H1 (cell line): ENCODE data around the gene VGF. TPM values are rescaled to one million over a fixed set of nuclear protein-coding genes. Genes with fewer than 3 reads are reported as not detected.

ENCODE experiments used
- CTCF ChIA-PET: fragments of 300-600 bp; sonication (Branson Sonifier 250); formaldehyde crosslinking; loops from one replicate; lab custom pipeline; 2021; ENCODE audit not compliant: partially characterized antibody; lab: Charles Lee
- POLR2A ChIA-PET: fragments of 300-600 bp; sonication (Branson Sonifier 250); formaldehyde crosslinking; loops from one replicate; lab custom pipeline; 2021; ENCODE audit warnings: inconsistent platforms; ENCODE audit not compliant: partially characterized antibody; lab: Charles Lee
- DNase-seq, 2 experiments: peaks; one replicate each; pipeline versions ENCODE4 v3.0.0 to v3.0.0-alpha.2; 2010 to 2022; ENCODE audit warnings: low spot score in 2 of 2, low read depth in 1 of 2, mixed read lengths in 1 of 2
- FAIRE-seq: peaks from 2 replicates; lab custom pipeline; 2011; peaks lifted over from hg19 to GRCh38; lab: Jason Lieb, UNC
- H2AFZ ChIP-seq: 2 replicates; pipeline ENCODE4 v1.8.1; 2012; ENCODE audit warnings: low read length, inconsistent platforms
- H2AK5ac ChIP-seq: 2 replicates; pipeline ENCODE4 v1.6.1; 2013; ENCODE audit warnings: low read depth, low read length
- H2BK120ac ChIP-seq: replicated peaks from 2 replicates; pipeline ENCODE3; 2013; ENCODE audit warnings: low read depth, low read length, inconsistent platforms
- H2BK12ac ChIP-seq: 2 replicates; pipeline ENCODE4 v1.6.1; 2013; ENCODE audit warnings: low read depth, low read length
- H2BK15ac ChIP-seq: 2 replicates; pipeline ENCODE4 v1.6.1; 2013; ENCODE audit warnings: low read length
- H2BK20ac ChIP-seq: 2 replicates; pipeline ENCODE4 v1.6.1; 2013; ENCODE audit warnings: low read length
- H2BK5ac ChIP-seq: 2 replicates; pipeline ENCODE4 v1.6.1; 2013; ENCODE audit warnings: low read depth, low read length
- H3K14ac ChIP-seq: 2 replicates; pipeline ENCODE4 v1.6.1; 2013; ENCODE audit warnings: inconsistent platforms; ENCODE audit not compliant: insufficient read length
- H3K18ac ChIP-seq: 2 replicates; pipeline ENCODE4 v1.6.1; 2013; ENCODE audit warnings: low read length; ENCODE audit errors: extremely low read depth
- H3K23ac ChIP-seq: 2 replicates; pipeline ENCODE4 v1.6.1; 2013; ENCODE audit warnings: inconsistent platforms; ENCODE audit not compliant: insufficient read length
- H3K23me2 ChIP-seq: 2 replicates; pipeline ENCODE4 v1.6.1; 2013; ENCODE audit warnings: low read depth, low read length
- H3K27ac ChIP-seq: 2 replicates; pipeline ENCODE4 v1.6.1; 2011; ENCODE audit warnings: low read depth, low read length, inconsistent platforms
- H3K27me3 ChIP-seq, 4 experiments: replicated peaks in 1 of 4; 1 replicate in 1 of 4; 2 replicates in 3 of 4; pipeline versions ENCODE4 v1.6.1 to v1.8.1; 2011 to 2013; ENCODE audit warnings: low read length in 3 of 4, mild to moderate bottlenecking in 3 of 4, inconsistent platforms in 2 of 4, mixed read lengths in 2 of 4, moderate library complexity in 1 of 4; ENCODE audit not compliant: control insufficient read depth in 3 of 4, insufficient read depth in 3 of 4; ENCODE audit errors: extremely low read depth in 1 of 4
- H3K36me3 ChIP-seq, 4 experiments: 2 replicates each; pipeline versions ENCODE4 v1.6.1 to v1.8.1; 2011 to 2013; ENCODE audit warnings: mild to moderate bottlenecking in 4 of 4, low read length in 3 of 4, moderate library complexity in 2 of 4, control low read depth in 1 of 4, inconsistent platforms in 1 of 4; ENCODE audit not compliant: insufficient read depth in 4 of 4, control insufficient read depth in 2 of 4
- H3K4ac ChIP-seq: replicated peaks from 2 replicates; pipeline ENCODE3; 2013; ENCODE audit warnings: low read length, low read depth, mixed read lengths, inconsistent platforms; ENCODE audit not compliant: insufficient read length
- H3K4me1 ChIP-seq, 4 experiments: replicated peaks in 1 of 4; 1 replicate in 1 of 4; 2 replicates in 3 of 4; pipeline versions ENCODE4 v1.6.1 to v1.8.1; 2011 to 2013; ENCODE audit warnings: low read length in 3 of 4, inconsistent platforms in 2 of 4, mixed read lengths in 1 of 4; ENCODE audit not compliant: insufficient read depth in 4 of 4, control insufficient read depth in 3 of 4
- H3K4me2 ChIP-seq, 2 experiments: 2 replicates each; pipeline versions ENCODE4 v1.6.1 to v1.8.1; 2011 to 2013; ENCODE audit warnings: low read depth in 2 of 2, low read length in 2 of 2, control low read depth in 1 of 2, inconsistent platforms in 1 of 2, mild to moderate bottlenecking in 1 of 2; ENCODE audit not compliant: insufficient read depth in 1 of 2
- H3K4me3 ChIP-seq, 4 experiments: fragments of 200-600, 300-600 bp in 1 of 4; sonication (generic), shearing (Covaris generic), sonication (Bioruptor Twin) in 1 of 4; 2 replicates each; pipeline versions ENCODE4 v1.5.1 to v1.8.1; 2011 to 2016; ENCODE audit warnings: low read length in 4 of 4, low read depth in 3 of 4, control low read depth in 2 of 4, inconsistent platforms in 2 of 4, mild to moderate bottlenecking in 2 of 4, mixed read lengths in 1 of 4, moderate library complexity in 1 of 4; ENCODE audit not compliant: insufficient read depth in 2 of 4; ENCODE audit errors: extremely low read depth in 1 of 4
- H3K56ac ChIP-seq: replicated peaks from 2 replicates; pipeline ENCODE3; 2013; ENCODE audit warnings: low read depth, mild to moderate bottlenecking, mixed read lengths, low read length, inconsistent platforms; ENCODE audit not compliant: insufficient read length
- H3K79me1 ChIP-seq: 2 replicates; pipeline ENCODE4 v1.6.1; 2013; ENCODE audit warnings: low read depth, low read length, control low read depth
- H3K79me2 ChIP-seq, 2 experiments: 2 replicates each; pipeline versions ENCODE4 v1.6.1 to v1.8.1; 2012 to 2013; ENCODE audit warnings: low read length in 2 of 2, mild to moderate bottlenecking in 2 of 2, inconsistent platforms in 1 of 2; ENCODE audit not compliant: insufficient read depth in 2 of 2, control insufficient read depth in 1 of 2
- H3K9ac ChIP-seq, 4 experiments: replicated peaks in 1 of 4; 1 replicate in 1 of 4; 2 replicates in 3 of 4; pipeline versions ENCODE4 v1.6.1 to v1.8.1; 2011 to 2013; ENCODE audit warnings: low read depth in 3 of 4, low read length in 3 of 4, control low read depth in 2 of 4, mild to moderate bottlenecking in 2 of 4, moderate library complexity in 2 of 4, inconsistent platforms in 1 of 4; ENCODE audit errors: extremely low read depth in 1 of 4
- H3K9me3 ChIP-seq, 2 experiments: 2 replicates each; pipeline versions ENCODE4 v1.6.1 to v1.8.1; 2012 to 2013; ENCODE audit warnings: mild to moderate bottlenecking in 2 of 2, moderate library complexity in 2 of 2, control low read depth in 1 of 2, inconsistent platforms in 1 of 2, low read depth in 1 of 2, low read length in 1 of 2, mixed read lengths in 1 of 2; ENCODE audit not compliant: insufficient read depth in 2 of 2
- H4K20me1 ChIP-seq, 2 experiments: replicated peaks in 1 of 2; 2 replicates each; pipeline versions ENCODE3 to v1.8.1; 2011 to 2013; ENCODE audit warnings: inconsistent platforms in 2 of 2, low read length in 2 of 2, mild to moderate bottlenecking in 1 of 2; ENCODE audit not compliant: insufficient read depth in 2 of 2, control insufficient read depth in 1 of 2
- H4K5ac ChIP-seq: 2 replicates; pipeline ENCODE4 v1.6.1; 2013; ENCODE audit warnings: low read length, low read depth, mixed read lengths, inconsistent platforms; ENCODE audit not compliant: insufficient read length
- H4K8ac ChIP-seq: 2 replicates; pipeline ENCODE4 v1.8.0; 2013; ENCODE audit warnings: mild to moderate bottlenecking, moderate library complexity, low read length, inconsistent platforms; ENCODE audit not compliant: insufficient read depth; ENCODE audit errors: extremely low read depth
- H4K91ac ChIP-seq: replicated peaks from 2 replicates; pipeline ENCODE3; 2013; ENCODE audit warnings: low read length, mixed read lengths, inconsistent platforms; ENCODE audit not compliant: insufficient read length
- CBX8 ChIP-seq: fragments of 300-800, 300-1000 bp; sonication (generic); IDR thresholded peaks from 2 replicates; pipeline ENCODE4 v1.7.1; 2016; ENCODE audit warnings: low read depth, low read length, borderline replicate concordance
- CHD1 ChIP-seq: IDR thresholded peaks from 2 replicates; pipeline ENCODE4 v1.6.1; 2012; ENCODE audit warnings: low read depth, low read length, improper control_type of control experiment
- EZH2 ChIP-seq: fragments of 200-600 bp; sonication (generic); IDR thresholded peaks from 2 replicates; pipeline ENCODE4 v1.7.1; 2012; ENCODE audit warnings: low read depth, mild to moderate bottlenecking, moderate library complexity, low read length, inconsistent platforms; ENCODE audit not compliant: severe bottlenecking
- GABPA ChIP-seq: IDR thresholded peaks from 2 replicates; pipeline ENCODE4 v1.6.1; 2011; ENCODE audit warnings: mild to moderate bottlenecking, low read length, moderate library complexity, borderline replicate concordance; ENCODE audit not compliant: insufficient read depth
- GTF2F1 ChIP-seq: IDR thresholded peaks from 2 replicates; pipeline ENCODE4 v1.6.1; 2012; ENCODE audit warnings: low read depth, low read length, improper control_type of control experiment, borderline replicate concordance
- KDM1A ChIP-seq: fragments of 200-600, 300-600 bp; sonication (generic); IDR thresholded peaks from 2 replicates; pipeline ENCODE4 v1.7.1; 2016; ENCODE audit warnings: mild to moderate bottlenecking, low read length, borderline replicate concordance
- POLR2AphosphoS5 ChIP-seq: IDR thresholded peaks from 2 replicates; pipeline ENCODE4 v1.6.1; 2011; ENCODE audit warnings: low read depth, low read length
- RAD21 ChIP-seq, 2 experiments: IDR thresholded peaks in 1 of 2; conservative IDR thresholded peaks in 1 of 2; 2 replicates each; pipeline ENCODE4 v1.6.1; 2011; ENCODE audit warnings: low read depth in 2 of 2, low read length in 2 of 2, improper control_type of control experiment in 1 of 2, inconsistent platforms in 1 of 2, mild to moderate bottlenecking in 1 of 2, moderate library complexity in 1 of 2
- RFX5 ChIP-seq: IDR thresholded peaks from 2 replicates; pipeline ENCODE4 v1.6.1; 2011; ENCODE audit warnings: low read depth, low read length, improper control_type of control experiment, borderline replicate concordance
- SIX5 ChIP-seq: IDR thresholded peaks from 2 replicates; pipeline ENCODE4 v1.6.1; 2011; ENCODE audit warnings: mild to moderate bottlenecking, low read depth, low read length
- SUZ12 ChIP-seq: fragments of 200-600 bp; sonication (generic); IDR thresholded peaks from 2 replicates; pipeline ENCODE4 v1.6.1; 2012; ENCODE audit warnings: mild to moderate bottlenecking, inconsistent platforms, low read length, moderate library complexity, mixed read lengths
- TEAD4 ChIP-seq: IDR thresholded peaks from 2 replicates; pipeline ENCODE4 v1.6.1; 2012; ENCODE audit warnings: low read depth, low read length, inconsistent platforms, mixed read lengths
- polyA plus RNA-seq, 7 experiments: library from polyadenylated mRNA; depleted of rRNA in 3 of 7; stranded (reverse) in 5 of 7; unstranded in 2 of 7; fragments of >200 nt in 5 of 7; fragments of 200-250 nt in 2 of 7; gene quantifications; 1 replicate in 5 of 7; 2 replicates in 1 of 7; 4 replicates in 1 of 7; pipeline versions ENCODE4 v1.2.1 to v1.2.3, GENCODE V29; 2011 to 2013; ENCODE audit warnings: missing spikeins in 2 of 7, mixed read lengths in 2 of 7
- total RNA-seq: library from RNA; stranded (reverse); fragmentation: NEBNext Ultra II Directional; extraction: Animal tissue kit (Norgen Biotek cat#: 25700); gene quantifications from 2 replicates; pipeline ENCODE4 v1.2.1, GENCODE V29; 2021
- TF ChIP-seq, protein P1 (sequence below): IDR thresholded peaks from 2 replicates; pipeline ENCODE4 v1.6.1; 2011; ENCODE audit warnings: low read length, improper control_type of control experiment

VGF gene
- total and polyA plus RNA-seq, 2 of the 8 experiments (the other 6 are each of a cell fraction or from before 2014, with no cell fraction given): 1.6 to 7.0 TPM

DNA sequence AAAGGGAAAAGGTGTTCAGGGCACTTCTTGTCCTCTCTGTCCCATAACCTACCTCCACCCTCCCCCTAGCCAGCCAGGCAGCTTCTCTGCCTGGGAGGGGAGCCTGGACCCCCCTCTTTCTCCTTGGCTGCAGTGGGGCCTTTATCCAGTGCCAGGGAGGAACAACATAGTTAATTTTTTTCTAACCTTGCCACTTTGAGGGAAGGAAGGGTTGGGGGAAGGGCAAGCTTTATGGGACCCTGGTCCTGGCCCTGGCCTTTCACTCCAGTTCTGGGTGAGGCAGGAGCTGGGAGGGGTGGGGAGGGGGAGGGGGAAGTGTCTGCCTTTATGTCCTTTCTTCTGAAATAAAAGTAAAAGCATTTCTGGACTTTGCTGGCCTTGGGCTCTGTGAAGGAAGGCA is 4.5 kb downstream of the VGF start:
- H4K8ac ChIP-seq: no peak overlapping the region
- no peak overlapping the region for H2AFZ ChIP-seq
- no peak overlapping the region for H2BK12ac ChIP-seq
- no peak overlapping the region for H3K18ac ChIP-seq
- POLR2A ChIA-PET: interaction anchor here (1.2 to 1.8 kb wide), 3 partner anchors 10 to 76 kb away, joined by 3 to 10 read pairs (median 4); partner anchors contain the start of genes NAT16 and TRIM56
- peak overlapping the region; percentile 90; the same call in 1 of the 2 replicates for H2BK20ac ChIP-seq
- no peak overlapping the region for H3K9ac ChIP-seq
- H3K4me3 ChIP-seq: no peak overlapping the region
- CTCF ChIA-PET: interaction anchor here (1.1 to 7.6 kb wide), 5 partner anchors 9 to 121 kb away, joined by 3 to 115 read pairs (median 4); no protein-coding TSS in a partner anchor
- peaks cover 14 to 46% (median 33%) of the 10 kb centered on the region in 4 experiments for H3K4me1 ChIP-seq
- H3K27ac ChIP-seq: no peak overlapping the region
- no peak overlapping the region for H2BK15ac ChIP-seq
- H4K5ac ChIP-seq: peak overlapping the region; percentile 34
- H3K79me2 ChIP-seq: no peaks in the 10 kb centered on the region
- no peak overlapping the region for H4K91ac ChIP-seq
- H4K20me1 ChIP-seq: peaks cover 7% of the 10 kb centered on the region in 2 experiments
- no peak overlapping the region for H3K14ac ChIP-seq
- H3K27me3 ChIP-seq: peaks cover 3 to 29% (median 19%) of the 10 kb centered on the region in 4 experiments
- H3K79me1 ChIP-seq: no peaks in the 10 kb centered on the region
- DNase-seq: no peak
- no peak overlapping the region for H2BK5ac ChIP-seq
- H3K4ac ChIP-seq: no peak overlapping the region
- H2BK120ac ChIP-seq: no peak overlapping the region
- no peak overlapping the region for H3K23ac ChIP-seq
- peaks cover 22% of the 10 kb centered on the region; the same call in 1 of the 2 replicates for H3K23me2 ChIP-seq
- H3K9me3 ChIP-seq: no peaks in the 10 kb centered on the region
- H3K56ac ChIP-seq: no peak overlapping the region
- peak overlapping the region; percentile 18 to 44; a peak in 2 of 4 replicates for H3K4me2 ChIP-seq
- no peak overlapping the region; the same call in 1 of the 2 replicates for H2AK5ac ChIP-seq
- FAIRE-seq: no peak
- peaks cover 0 to 3% (median 1%) of the 10 kb centered on the region in 4 experiments; a peak in 3 of 8 replicates for H3K36me3 ChIP-seq
- TF ChIP-seq POLR2AphosphoS5 (no peak), SIX5 (no peak), GTF2F1 (no peak), SUZ12 (no peak), EZH2 (no peak), CBX8 (no peak), RAD21 (IDR thresholded peaks at IDR 0.05 in 1 of 2, conservative IDR thresholded peaks at IDR 0.05 in 1 of 2; ENCODE audit: low read depth in 2 of 2, low read length in 2 of 2) (no peak), TEAD4 (no peak), KDM1A (no peak), CHD1 (no peak), RFX5 (no peak), GABPA (no peak)
- TF ChIP-seq, protein P1, sequence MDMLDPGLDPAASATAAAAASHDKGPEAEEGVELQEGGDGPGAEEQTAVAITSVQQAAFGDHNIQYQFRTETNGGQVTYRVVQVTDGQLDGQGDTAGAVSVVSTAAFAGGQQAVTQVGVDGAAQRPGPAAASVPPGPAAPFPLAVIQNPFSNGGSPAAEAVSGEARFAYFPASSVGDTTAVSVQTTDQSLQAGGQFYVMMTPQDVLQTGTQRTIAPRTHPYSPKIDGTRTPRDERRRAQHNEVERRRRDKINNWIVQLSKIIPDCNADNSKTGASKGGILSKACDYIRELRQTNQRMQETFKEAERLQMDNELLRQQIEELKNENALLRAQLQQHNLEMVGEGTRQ: no peak
